ENCODE results near the gene SSBP1. TPM values are rescaled to one million over a fixed set of nuclear protein-coding genes. Genes with fewer than 3 reads are reported as not detected.
"Not testable (repeated sequence)": the region's sequence is repeated elsewhere in the genome, so short reads cannot be mapped to it uniquely, and the experiment has no call there.

SSBP1 gene
- total and polyA plus RNA-seq, 2 of the 4 experiments (the other 2 are of a cell fraction) = 158 to 204 TPM

- TF ChIP-seq BHLHE40 (IDR thresholded peaks at IDR 0.05; ENCODE audit: low read depth, low read length) = no peak
- peak; percentile 88 for TF ChIP-seq POLR2A (IDR thresholded peaks at IDR 0.05; ENCODE audit: low read depth, low read length)
- TF ChIP-seq SMC3 (IDR thresholded peaks at IDR 0.05; ENCODE audit: low read depth, low read length) = no peak; the same call in none of the 2 replicates
- TF ChIP-seq CHD1 (IDR thresholded peaks at IDR 0.05; ENCODE audit: low read depth, low read length) = peak; percentile 47; the same call in 1 of the 2 replicates
- no peak for TF ChIP-seq USF2 (IDR thresholded peaks at IDR 0.05; ENCODE audit: low read depth, low read length)
Observed at GRCh38 chr7:141737836-141738591, at the start of gene SSBP1 (continued).

GRCh38 chr7:141689072-141689825 is 48.9 kb upstream of the SSBP1 start:
- H2BK5ac ChIP-seq (ENCODE audit: low read depth, low read length, poor library complexity, severe bottlenecking); H3K9me1 ChIP-seq (ENCODE audit: insufficient read depth, low read length); H2BK15ac ChIP-seq (ENCODE audit: low read depth, low read length); H2AFZ ChIP-seq (replicated peaks; ENCODE audit: low read length, poor library complexity); H2BK20ac ChIP-seq (ENCODE audit: low read depth, low read length); H4K5ac ChIP-seq (ENCODE audit: low read depth, low read length); H3K4me2 ChIP-seq (ENCODE audit: low read depth, low read length); H4K91ac ChIP-seq (ENCODE audit: insufficient read depth, low read depth, low read length); H3K4me3 ChIP-seq (ENCODE audit: insufficient read depth, low read depth, low read length); intact Hi-C loops (cut with micrococcal nuclease); H2AK5ac ChIP-seq (ENCODE audit: low read depth, low read length); H3K36me3 ChIP-seq (ENCODE audit: control insufficient read depth, insufficient read depth, low read length); H3K27me3 ChIP-seq (ENCODE audit: control insufficient read depth, insufficient read depth, low read length); H4K20me1 ChIP-seq (ENCODE audit: insufficient read depth, low read length); H3K4ac ChIP-seq (ENCODE audit: low read depth, low read length); H3K56ac ChIP-seq (ENCODE audit: extremely low read depth, insufficient read depth, low read length); H3K14ac ChIP-seq (replicated peaks; ENCODE audit: low read depth, low read length); H2BK120ac ChIP-seq (ENCODE audit: low read depth, low read length); H3K4me1 ChIP-seq (ENCODE audit: control insufficient read depth, insufficient read depth, low read length); H3K79me1 ChIP-seq (ENCODE audit: low read depth in 1 of 2, low read length in 2 of 2); dilution Hi-C loops (cut with HindIII; ENCODE audit: low sequenced_read_pairs, unreplicated experiment); H2AK9ac ChIP-seq (replicated peaks; ENCODE audit: low read depth, low read length, poor library complexity); H3K18ac ChIP-seq (ENCODE audit: low read depth, low read length); H4K8ac ChIP-seq (ENCODE audit: low read depth in 2 of 2, low read length in 2 of 2); ATAC-seq (ENCODE audit: low read depth); POLR2A ChIA-PET (ENCODE audit: unreplicated experiment); DNase-seq; H3K23ac ChIP-seq (ENCODE audit: low read depth, low read length); in situ Hi-C loops (cut with MboI; ENCODE audit: low sequenced_read_pairs); H3K9ac ChIP-seq (ENCODE audit: low read depth, low read length); H3K9me3 ChIP-seq (ENCODE audit: control insufficient read depth, insufficient read depth, low read length); H3K27ac ChIP-seq (ENCODE audit: insufficient read depth, low read length); BruUV-seq (replicated peaks); CTCF ChIA-PET: not testable (repeated sequence)
- no CpG with 5 or more reads among the region's 3 CpGs for WGBS, 2 experiments (ENCODE audit: extremely low coverage in 2 of 2, insufficient read length in 1 of 2)
